GM12865 (cell line): ENCODE results near the gene TNFRSF9.

ENCODE experiments used
- DNase-seq: peaks from one replicate; pipeline ENCODE4 v3.0.0; 2010; ENCODE audit warnings: low read depth
- H3K4me3 ChIP-seq: 2 replicates; pipeline ENCODE4 v1.5.1; 2011; ENCODE audit warnings: mild to moderate bottlenecking, low read depth, low read length, control low read depth
- TF ChIP-seq, protein P1 (sequence below): IDR thresholded peaks from 2 replicates; pipeline ENCODE4 v1.5.1; 2011; ENCODE audit warnings: low read length, control low read depth, low read depth, inconsistent platforms; ENCODE audit not compliant: insufficient read depth; ENCODE audit errors: missing control alignments

Gene TNFRSF9

DNA sequence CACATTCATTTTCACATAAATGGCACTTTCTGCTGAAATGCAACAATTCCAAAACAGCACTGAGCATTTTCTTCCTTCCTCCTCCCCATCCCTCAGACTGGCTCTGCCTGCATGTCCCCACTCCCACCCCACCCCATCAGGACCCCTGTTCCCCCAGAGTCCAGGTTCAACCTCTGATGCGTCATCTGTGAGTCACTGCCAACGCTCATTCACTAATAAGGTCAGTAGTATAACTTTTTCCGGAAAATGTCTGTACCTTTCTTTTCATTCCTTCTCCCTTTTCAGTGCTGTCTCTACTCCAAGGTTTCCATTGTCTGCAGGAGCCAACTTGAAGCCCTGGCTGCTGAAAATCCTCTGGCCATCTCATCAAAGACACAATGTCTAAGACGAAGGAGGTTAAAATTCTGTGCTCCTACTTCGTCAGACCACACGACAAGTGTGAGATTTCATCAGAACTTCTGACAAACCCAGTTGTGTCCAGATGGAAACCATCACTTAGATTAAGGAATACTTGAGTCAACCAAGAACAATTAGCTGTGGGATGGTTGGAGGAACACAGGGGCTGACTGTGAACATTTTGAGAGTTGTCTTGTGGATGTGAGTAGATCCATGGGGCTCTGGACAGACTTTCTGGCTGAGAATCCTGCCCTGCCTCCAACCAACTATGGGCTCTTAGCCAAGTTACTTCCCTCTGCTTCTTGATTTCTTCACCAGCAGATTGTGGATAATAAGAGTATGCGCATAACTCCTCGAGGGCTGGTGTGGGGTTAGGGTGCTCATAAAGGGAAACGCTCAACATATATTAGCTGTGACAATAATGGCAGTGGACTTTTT lies 52.2 kb downstream of the TNFRSF9 start:
- H3K4me3 ChIP-seq, result no peak overlapping the region
- no peak for DNase-seq
- TF ChIP-seq, protein P1, sequence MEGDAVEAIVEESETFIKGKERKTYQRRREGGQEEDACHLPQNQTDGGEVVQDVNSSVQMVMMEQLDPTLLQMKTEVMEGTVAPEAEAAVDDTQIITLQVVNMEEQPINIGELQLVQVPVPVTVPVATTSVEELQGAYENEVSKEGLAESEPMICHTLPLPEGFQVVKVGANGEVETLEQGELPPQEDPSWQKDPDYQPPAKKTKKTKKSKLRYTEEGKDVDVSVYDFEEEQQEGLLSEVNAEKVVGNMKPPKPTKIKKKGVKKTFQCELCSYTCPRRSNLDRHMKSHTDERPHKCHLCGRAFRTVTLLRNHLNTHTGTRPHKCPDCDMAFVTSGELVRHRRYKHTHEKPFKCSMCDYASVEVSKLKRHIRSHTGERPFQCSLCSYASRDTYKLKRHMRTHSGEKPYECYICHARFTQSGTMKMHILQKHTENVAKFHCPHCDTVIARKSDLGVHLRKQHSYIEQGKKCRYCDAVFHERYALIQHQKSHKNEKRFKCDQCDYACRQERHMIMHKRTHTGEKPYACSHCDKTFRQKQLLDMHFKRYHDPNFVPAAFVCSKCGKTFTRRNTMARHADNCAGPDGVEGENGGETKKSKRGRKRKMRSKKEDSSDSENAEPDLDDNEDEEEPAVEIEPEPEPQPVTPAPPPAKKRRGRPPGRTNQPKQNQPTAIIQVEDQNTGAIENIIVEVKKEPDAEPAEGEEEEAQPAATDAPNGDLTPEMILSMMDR, result no peak

DNA sequence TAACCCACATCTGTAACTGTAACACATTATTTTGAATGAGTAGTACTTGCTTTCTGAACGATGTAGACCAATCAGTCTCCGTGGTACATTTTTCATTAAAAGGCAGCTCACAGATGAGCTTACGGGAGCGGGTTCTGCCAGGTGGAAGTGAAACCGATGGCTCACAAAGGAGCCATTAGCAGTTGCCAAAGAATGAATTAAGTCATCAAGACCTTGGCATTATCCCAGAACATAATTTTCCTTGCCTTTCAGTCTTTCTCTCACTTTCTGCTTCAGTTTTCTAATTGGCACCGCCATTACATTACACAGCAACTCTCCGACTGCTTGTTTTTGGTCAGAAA lies 54.3 kb downstream of the TNFRSF9 start:
- no peak overlapping the region for H3K4me3 ChIP-seq
- DNase-seq, result no peak
- TF ChIP-seq, protein P1, result no peak

DNA sequence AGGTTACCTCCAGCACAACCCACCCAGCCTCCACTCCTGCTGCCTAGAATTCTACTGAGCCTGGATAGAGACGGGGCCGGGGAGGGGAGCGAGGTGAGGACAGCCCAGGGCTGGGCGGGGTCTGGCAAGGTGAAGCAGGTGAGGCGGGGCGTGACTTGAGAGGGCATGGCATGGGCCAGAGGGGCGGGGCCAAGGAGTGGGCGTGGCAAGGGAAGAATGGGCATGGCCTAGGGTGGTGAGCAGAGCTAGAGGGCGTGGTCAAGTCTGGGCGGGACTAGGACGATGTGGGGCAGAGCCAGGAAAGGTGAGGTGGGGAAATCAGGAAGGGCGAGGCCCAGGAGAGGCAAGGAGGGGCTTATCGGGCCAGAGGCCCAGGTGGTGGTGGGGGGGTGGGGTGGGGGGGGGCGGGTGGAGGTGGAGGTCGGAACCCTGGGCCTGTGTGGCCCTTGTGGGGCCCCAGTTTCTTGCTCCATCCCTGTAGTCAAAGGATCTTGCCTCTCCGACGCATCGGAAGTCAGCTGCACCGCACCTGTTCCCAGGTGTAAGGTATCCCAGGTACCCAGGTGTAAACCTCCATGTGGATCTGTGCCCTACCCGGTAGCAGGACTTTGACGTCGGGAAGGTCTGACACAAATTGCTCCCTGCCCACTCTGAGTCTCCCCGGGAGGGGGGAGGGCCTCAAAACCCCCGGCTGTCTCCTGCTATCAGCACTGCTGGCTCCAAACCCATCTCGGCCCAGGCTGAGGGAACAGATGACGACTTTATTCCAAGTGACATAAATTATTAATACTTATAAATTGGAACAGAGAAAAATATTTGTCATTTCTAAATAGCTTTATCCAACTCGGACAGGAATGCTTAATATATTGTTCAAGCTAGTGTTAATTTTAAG lies 54.9 kb downstream of the TNFRSF9 start:
- TF ChIP-seq, protein P1, result no peak
- H3K4me3 ChIP-seq, result no peak overlapping the region
- peak; percentile 25 for DNase-seq

DNA sequence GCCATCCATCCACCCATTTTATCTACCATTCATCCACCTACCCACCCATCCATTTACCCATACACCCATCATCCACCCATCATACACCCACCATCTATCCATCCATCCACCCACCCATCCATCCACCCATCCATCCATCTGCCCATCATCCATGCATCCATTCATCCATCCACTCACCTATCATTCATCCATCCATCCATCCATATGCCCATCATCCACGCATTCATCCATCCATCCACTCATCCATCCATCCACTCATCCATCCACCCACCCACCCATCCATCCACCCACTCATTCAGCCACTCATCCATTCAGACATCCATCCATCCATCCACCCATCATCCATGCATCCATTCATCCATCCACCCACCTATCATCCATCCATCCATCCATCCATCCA lies 55.9 kb downstream of the TNFRSF9 start:
- no peak overlapping the region for H3K4me3 ChIP-seq
- DNase-seq, result no peak
- TF ChIP-seq, protein P1, result no peak

DNA sequence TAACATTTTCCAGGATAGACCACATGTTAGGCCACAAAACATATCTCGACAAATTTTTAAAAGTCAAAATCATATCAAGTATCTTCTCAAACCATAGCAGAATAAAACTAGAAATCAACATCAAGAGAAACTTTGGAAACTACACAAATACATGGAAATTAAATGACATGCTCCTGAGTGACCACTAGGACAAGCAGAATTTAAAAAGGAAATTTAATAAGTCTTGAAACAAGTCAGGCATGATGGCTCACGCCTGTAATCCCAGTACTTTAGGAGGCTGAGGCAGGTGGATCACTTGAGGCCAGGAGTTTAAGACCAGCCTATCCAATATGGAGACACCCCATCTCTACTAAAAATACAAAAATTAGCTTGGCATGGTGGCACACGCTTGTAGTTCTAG lies 61.4 kb downstream of the TNFRSF9 start:
- TF ChIP-seq, protein P1, result no peak
- H3K4me3 ChIP-seq, result no peak overlapping the region

DNA sequence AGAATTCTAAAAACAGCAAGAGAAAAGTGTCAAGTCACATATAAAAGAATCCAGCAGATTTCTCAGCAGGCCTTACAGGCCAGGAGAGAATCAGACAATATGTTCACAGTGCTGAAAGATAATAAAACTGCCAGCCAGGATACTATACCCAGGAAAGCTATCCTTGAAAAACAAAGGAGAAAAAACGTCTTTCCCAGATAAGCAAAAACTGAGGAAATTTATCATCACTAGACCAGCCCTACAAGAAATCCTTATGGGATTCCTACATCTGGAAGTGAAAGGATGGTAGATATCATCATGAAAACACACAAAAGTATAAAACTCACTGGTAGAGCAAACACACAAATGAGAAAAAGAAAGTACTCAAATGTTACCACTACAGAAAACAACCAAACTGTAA lies 62.6 kb downstream of the TNFRSF9 start:
- TF ChIP-seq, protein P1, result no peak
- DNase-seq, result no peak
- H3K4me3 ChIP-seq, result no peak overlapping the region

More for the DNA sequence above, 61.4 kb downstream of the TNFRSF9 start:
- no peak for DNase-seq
